NCI-H345 (cell line): ENCODE data around the gene SCGB3A1.

Source experiments
- DNase-seq: peaks from one replicate; lab custom pipeline; 2025; lab: John Stamatoyannopoulos, UW

Gene SCGB3A1

DNA sequence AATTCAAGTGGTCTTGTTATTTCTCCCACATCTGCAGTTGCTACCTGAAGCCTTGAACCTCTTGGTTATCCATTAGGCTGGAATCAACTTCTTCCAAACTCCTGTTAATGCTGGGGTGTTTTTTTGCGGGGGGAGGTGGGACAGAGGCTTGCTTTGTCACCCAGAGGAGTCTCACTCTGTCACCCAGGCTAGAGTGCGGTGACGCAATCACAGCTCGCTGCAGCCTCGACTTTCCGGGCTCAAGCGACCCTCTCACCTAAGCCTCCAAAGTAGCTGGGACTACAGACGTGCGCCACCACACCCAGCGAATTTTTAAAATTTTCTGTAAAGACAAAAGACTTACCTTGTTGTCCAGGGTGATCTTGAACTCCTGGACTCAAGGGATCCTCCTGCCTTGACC lies 4.4 kb downstream of the SCGB3A1 start:
- no peak for DNase-seq

DNA sequence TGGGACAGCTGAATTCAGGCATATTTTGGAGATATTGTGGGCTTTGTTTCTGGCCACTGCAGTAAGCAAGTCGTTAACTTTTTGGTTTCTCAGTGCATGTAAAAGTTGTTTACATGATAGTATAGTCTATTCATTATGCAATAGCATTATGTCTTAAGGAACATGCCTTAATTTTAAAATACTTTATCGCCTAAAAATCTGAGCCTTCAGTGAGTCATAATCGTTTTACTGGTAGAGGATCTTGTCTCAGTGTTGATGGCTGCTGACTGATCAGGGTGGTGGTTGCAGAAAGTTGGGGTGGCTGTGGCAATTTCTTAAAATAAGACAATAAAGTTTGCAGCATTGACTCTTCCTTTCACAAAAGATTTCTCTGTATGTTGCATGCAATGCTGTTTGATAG lies 5.1 kb downstream of the SCGB3A1 start:
- DNase-seq, result no peak

DNA sequence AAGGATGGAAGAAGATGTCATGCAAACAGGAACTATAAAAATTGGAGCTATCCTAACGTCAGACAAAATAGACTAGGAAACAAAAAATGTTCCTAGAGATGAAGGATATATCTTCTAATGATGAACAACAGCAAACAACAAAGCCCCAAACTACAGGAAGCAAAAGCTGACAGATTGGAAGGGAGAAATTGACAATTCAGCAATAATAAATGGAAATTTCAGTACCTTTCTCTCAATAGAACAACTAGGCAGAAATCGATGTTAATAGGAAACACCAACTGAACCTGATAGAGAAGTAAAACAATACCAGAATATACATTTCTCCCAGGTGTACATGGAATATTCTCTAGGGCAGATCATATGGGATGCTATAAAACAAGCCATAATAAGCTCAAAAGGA lies 7.6 kb downstream of the SCGB3A1 start:
- DNase-seq, result no peak

DNA sequence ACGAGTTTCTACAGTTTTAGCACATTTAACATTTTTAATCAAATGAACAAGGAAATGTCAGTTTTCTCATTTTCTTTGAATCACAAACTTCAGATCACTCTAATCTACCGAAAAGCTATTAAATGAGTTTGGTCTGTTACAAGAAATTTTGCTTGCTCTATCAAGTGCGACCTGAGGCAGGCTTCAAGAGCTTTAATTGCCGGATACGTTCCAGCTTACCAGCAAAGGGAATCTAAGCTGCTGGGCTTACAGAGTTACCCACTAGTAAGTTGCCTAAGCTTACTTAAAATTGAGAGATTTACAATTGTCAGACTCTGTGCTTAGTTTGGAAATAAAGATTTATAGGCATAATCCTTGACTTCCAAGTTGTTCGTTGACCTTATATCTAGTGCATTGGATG lies 10.6 kb downstream of the SCGB3A1 start:
- no peak for DNase-seq

DNA sequence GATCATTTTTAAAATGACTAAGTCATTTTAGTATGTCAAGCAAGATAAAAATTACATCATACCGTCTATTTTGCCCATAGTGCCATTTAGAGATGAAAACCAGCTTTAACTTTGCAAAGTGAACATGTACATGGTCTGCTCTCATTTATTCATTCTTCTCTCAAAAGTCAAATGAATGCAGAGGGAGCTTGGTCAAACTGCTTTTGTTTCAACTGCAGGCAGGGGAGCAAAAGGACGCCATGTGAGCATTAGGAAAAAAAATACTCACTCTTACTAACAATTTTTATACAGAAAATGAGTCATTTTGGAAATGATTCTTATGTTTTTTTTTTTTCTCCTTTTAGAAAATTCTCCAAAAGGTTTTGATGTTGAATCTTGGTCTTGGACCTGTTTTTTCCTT lies 15.7 kb downstream of the SCGB3A1 start:
- DNase-seq, result no peak

DNA sequence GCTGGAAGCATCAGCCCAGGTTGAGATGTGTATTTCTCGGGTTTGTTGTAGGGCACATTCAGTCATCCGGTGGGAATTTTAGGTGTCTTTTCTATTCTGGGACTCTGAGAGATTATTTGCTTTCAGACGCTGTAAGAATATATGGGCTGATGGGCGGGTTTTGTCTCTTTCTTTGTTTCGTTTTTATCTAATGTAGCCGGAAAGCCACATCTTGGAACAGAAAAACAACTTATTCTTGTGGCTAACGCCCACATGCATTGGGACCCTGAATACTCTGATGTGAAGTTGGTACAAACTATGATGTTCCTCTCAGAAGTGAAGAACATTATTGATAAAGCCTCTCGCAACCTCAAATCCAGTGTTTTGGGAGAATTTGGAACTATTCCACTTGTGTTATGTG lies 22.4 kb downstream of the SCGB3A1 start:
- no peak for DNase-seq

DNA sequence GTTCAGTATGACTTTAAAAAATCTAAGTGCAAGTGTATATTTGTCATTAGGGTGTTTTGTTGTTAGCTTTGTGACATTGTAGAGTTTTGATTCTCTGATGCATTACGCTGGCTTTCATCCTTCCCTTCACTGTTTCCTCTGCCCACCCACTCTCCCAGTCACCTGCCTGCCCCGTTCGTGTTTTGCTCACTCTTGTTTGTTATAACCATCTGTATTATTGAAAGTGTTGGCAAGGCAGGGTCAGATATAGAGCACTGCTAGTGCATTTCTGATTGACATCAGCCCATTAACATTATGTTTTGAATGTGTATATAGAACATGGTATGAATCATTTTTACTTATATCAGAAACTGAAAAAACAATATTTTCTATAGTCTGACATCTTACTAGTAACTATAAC lies 27.3 kb downstream of the SCGB3A1 start:
- DNase-seq, result no peak

DNA sequence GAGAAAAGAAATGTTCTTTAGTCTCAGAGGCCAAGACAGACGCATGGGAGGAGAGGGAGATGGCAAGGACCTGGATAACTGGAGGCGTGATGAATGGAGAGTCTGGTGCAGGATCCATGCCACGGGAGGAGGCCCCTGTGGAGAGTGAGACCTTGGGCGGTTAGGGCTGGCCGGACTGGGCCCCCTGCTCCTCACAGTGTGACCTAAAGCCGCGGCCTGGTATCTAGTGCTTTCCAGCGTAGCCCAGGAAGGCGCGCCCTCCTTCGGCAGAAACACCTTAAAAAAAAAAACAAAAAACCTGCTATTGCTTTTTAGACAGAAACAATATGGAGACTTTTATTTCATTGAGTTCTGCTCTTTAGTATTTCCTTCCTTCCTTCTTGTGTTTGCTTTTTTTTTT lies 33.1 kb downstream of the SCGB3A1 start:
- DNase-seq, result no peak

DNA sequence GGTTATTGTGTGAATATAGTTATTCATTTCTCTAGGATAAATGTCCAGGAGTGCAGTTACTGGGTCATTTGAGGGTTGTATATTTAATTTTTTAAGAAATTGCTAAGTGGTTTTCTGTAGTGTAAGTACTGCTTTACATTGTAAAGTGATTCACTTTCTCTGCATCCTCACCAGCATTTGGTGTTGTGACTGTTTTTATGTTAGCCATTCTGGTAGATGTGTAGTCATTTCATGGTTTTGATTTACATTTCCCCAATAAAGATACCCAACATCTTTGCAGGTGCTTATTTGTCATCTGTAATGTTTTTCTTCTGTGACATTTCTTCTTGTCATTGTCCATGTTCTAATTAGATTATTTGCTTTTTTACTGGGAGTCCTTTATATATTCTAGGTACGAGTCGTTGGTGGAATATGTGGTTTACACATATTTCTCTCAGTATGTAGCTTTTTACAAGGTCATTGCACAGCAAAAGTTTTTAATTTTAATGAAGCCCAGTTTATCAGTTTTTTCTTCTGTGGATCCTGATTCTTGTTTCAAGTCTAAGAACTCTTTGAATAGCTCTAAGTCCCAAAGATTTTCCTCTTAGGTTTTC lies 34.0 kb downstream of the SCGB3A1 start:
- DNase-seq, result no peak

DNA sequence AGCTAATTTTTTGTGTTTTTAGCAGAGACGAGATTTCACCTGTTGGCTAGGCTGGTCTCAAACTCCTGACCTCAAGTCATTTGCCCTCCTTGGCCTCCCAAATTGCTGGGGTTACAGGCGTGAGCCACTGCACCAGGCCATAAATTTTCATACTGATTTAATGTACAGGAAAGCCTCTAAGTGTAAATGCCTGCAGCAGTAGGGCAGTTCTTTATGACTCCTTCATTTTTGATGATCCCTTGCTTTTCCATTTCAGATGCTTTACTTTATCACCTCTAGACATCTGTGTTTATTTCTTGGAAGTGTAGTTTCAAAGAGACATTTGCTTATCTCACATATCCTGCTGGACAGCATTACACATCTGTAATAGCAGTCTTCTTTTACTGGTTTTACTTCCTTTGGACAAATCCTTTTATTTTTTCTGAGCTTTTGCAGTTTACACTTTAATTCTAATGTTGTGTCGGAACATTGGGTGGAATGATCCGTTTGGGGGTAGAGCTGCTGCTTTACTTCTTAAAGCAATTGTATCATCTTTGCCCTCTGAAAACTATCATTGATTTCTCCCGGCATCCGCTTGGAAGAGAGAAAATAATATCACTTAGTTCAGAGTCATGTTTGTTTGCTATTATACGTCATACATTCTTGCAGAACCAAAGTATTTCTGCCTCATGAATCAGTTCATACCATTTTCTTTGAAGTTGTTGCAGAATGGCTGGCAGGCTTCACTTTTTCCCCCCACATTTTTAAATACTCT lies 36.0 kb downstream of the SCGB3A1 start:
- no peak for DNase-seq

DNA sequence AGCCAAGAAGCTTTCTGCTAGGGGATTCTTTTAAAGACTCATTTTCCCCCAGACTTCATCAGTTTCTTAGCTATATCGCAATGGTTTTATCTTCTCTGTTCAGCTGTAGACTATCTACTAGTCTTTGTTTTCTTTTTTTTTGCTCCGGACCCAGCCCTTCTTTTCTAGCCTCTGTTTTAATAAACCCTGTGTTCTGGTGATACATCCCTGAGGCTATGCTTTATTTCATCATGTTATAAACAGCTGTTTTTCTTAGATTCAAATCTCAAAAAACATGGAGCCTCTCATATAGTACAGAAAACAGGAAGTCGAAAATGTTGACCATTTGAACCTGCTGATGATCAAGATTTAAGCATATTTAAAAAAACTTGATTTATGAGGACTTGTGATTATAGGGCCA lies 37.8 kb downstream of the SCGB3A1 start:
- DNase-seq, result no peak

DNA sequence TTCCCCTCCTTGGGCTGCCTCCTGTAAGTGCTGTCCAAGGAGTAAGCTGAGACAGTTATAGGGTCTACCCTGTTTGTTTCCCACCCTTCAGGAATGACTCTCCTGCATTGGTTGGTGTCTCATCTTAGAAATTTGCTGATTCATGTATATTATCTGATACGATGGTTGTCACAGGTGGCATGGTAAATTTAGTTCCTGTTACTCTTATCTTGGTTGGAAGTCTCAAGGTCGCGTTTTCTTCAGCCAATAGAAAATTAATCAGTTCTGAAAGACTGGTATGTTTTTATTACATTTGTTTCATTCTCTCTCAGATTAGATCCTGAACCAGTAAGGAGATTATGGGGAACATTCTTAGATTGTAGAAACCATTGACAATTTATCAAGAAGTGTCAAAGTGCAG lies 42.7 kb downstream of the SCGB3A1 start:
- DNase-seq, result no peak

DNA sequence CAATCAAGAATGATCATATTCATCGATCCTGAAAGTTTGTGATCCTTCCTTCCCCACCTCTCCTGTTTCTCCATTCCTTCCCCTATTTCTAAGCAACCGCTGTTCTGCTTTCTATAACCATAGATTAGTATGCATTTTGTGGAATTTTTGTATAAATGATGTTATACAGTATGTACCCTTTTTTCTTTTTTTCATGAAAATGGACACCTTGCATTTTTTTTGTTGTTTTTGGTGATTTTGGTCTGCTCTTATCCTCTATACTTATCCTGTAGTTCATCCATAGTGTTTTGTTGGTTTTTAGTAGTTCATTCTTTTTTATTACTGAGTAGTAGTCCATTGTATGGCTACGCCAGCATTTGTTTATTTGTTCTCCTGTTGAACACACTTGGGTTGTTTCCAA lies 46.1 kb downstream of the SCGB3A1 start:
- no peak for DNase-seq

DNA sequence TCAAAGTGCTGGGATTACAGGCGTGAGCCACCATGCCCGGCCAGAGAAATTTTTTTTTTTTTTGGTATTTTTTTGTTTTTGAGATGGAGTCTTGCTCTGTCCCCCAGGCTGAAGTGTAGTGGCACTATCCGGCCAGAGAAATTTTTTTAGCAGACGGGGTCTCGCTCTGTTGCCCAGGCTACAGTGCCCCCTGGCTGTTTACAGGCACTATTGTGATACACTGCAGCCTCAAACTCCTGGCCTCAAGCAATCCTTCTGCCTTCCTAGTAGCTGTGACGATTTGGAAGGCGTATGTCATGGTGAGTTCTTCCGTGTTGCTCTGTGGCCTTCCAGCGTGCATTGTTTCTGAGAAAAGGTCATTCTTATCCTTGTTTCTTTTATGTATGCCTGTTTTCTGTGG lies 49.6 kb downstream of the SCGB3A1 start:
- DNase-seq, result no peak
